Heart left ventricle (tissue), 16 donors: ENCODE results near the gene SNRNP48. TPM values are rescaled to one million over a fixed set of nuclear protein-coding genes. Genes with fewer than 3 reads are reported as not detected.

Experiments used
- ATAC-seq, 4 donors: fragments of 200-7000 bp; cut with Tn5 transposase; one replicate each; pipeline ENCODE4 v1.9.1; 2020 to 2022; ENCODE audit warnings: moderate library complexity in 4 of 4, mild to moderate bottlenecking in 3 of 4, moderate number of reproducible peaks in 1 of 4
- DNase-seq, 5 donors: peaks; one replicate each; pipeline ENCODE4 v3.0.0-alpha.2; 2020
- H3K27ac ChIP-seq, 12 donors: fragments of 200-600 bp; sonication (generic) in 4 of 12; one replicate each; pipeline versions ENCODE4 v1.5.0 to v1.8.0; 2016 to 2022; ENCODE audit warnings: mild to moderate bottlenecking in 2 of 12
- H3K27me3 ChIP-seq, 9 donors: fragments of 200-600 bp; sonication (generic) in 2 of 9; one replicate each; pipeline versions ENCODE4 v1.5.1 to v1.8.0; 2016 to 2022; ENCODE audit warnings: mild to moderate bottlenecking in 3 of 9
- H3K36me3 ChIP-seq, 9 donors: fragments of 200-600 bp; sonication (generic) in 2 of 9; one replicate each; pipeline versions ENCODE4 v1.5.0 to v1.8.0; 2018 to 2022; ENCODE audit warnings: mild to moderate bottlenecking in 2 of 9
- H3K4me1 ChIP-seq, 12 donors: fragments of 200-600 bp; sonication (generic) in 4 of 12; one replicate each; pipeline versions ENCODE4 v1.5.0 to v1.8.0; 2016 to 2022; ENCODE audit warnings: mild to moderate bottlenecking in 3 of 12
- H3K4me3 ChIP-seq, 12 donors: fragments of 200-600 bp; sonication (generic) in 4 of 12; one replicate each; pipeline versions ENCODE4 v1.5.0 to v1.8.0; 2017 to 2022; ENCODE audit warnings: mild to moderate bottlenecking in 9 of 12, moderate library complexity in 4 of 12
- H3K9me3 ChIP-seq, 12 donors: fragments of 200-600 bp; sonication (generic) in 4 of 12; one replicate each; pipeline versions ENCODE4 v1.5.0 to v1.8.0; 2016 to 2022; ENCODE audit warnings: mild to moderate bottlenecking in 1 of 12
- POLR2A ChIP-seq, 2 donors: fragments of 450-650 bp; IDR thresholded peaks; one replicate each; pipeline ENCODE4 v1.6.1; 2017; ENCODE audit warnings: antibody characterized with exemption in 2 of 2, mild to moderate bottlenecking in 2 of 2, moderate library complexity in 2 of 2
- WGBS, 4 donors: extraction: QIAGEN DNeasy Blood & Tissue Kit in 2 of 4; methylation state at CpG; one replicate each; pipeline versions ENCODE4 v1.1.5 to v1.1.7; 2013 to 2018; 5-methylcytosine and 5-hydroxymethylcytosine counted together
- intact Hi-C, 10 donors: fragments of 100-400 bp; cut with DNase I; formaldehyde crosslinking; loops; one replicate each; pipeline versions ENCODE4 v1.11.1 to v1.14.2; 2022
- polyA plus RNA-seq, 2 donors: library from polyadenylated mRNA; stranded (reverse); fragments of 200-250 nt; gene quantifications; one replicate each; pipeline ENCODE4 v1.2.3, GENCODE V29; 2013
- total RNA-seq, 9 donors: library from RNA; depleted of rRNA in 2 of 9; stranded (reverse); fragments of >200 nt in 2 of 9; fragmentation: NEBNext Ultra II Directional in 3 of 9; extraction: Animal tissue kit (Norgen Biotek cat#: 25700) in 3 of 9; gene quantifications; one replicate each; pipeline versions ENCODE4 v1.1.0 to v1.2.4, GENCODE V29; 2016 to 2023
- TF ChIP-seq, protein P1 (sequence below), 12 donors: fragments of 200-600 bp; sonication (generic) in 4 of 12; IDR thresholded peaks; one replicate each; pipeline versions ENCODE4 v1.5.0 to v1.8.0; 2018 to 2022; ENCODE audit warnings: antibody characterized with exemption in 12 of 12, mild to moderate bottlenecking in 5 of 12
- donor health status: ischemic (EF 13 %, LVEDD 7.1; RV severe dilation, severe dysfunction).
- donor health status: healthy with polysubstance abuse.
- donor health status: DM: no; HTN: yes; CAD: no.
- donor health status: DM: no; HTN: no; CAD: no.
- donor health status: ischemic (EF 25% LVEDD 6.9; RV normal size, moderate dysfunction).
- donor health status: ischemic (EF 25% LVEDD 5.7; RV mildly dilated, moderate dysfunction).
- donor health status: healthy.
- donor health status: DM: yes; HTN: yes; CAD: no.
- donor health status: ischemic (EF 35%, LVEDD 5.7; RV mildly dilated, moderate dysfunction).
- donor health status: nonischemic (EF 11% LVEDD 7.7; RV severe dilation, severe dysfunction).
- donor health status: DM: yes; HTN: yes; CAD: no.
- donor health status: PGD.
- donor health status: ischemic (EF 29% LVEDD 5.4; RV normal size, mild dysfunction).
- donor health status: nonischemic (EF 23%, LVEDD 6.1; RV moderate dilation, normal function).

SNRNP48 gene
- total and polyA plus RNA-seq, 11 donors: 8.2 to 25.8 (median 13.3) TPM

- Histone ChIP-seq H3K9me3 (no peaks in the 10 kb centered on the region), H3K4me1 (no peaks in the 10 kb centered on the region), H3K27me3 (peaks cover 0 to under 1% (median 0%) of the 10 kb centered on the region in 9 donors), H3K27ac (no peak overlapping the region), H3K36me3 (no peaks in the 10 kb centered on the region), H3K4me3 (no peak overlapping the region)
- intact Hi-C loops: no loop called here
- WGBS, 4 donors: 76 to 88% (median 84%) methylated on average over 12 of the region's 12 CpGs
- no peak for DNase-seq
- no peak for ATAC-seq
- TF ChIP-seq, protein P1, sequence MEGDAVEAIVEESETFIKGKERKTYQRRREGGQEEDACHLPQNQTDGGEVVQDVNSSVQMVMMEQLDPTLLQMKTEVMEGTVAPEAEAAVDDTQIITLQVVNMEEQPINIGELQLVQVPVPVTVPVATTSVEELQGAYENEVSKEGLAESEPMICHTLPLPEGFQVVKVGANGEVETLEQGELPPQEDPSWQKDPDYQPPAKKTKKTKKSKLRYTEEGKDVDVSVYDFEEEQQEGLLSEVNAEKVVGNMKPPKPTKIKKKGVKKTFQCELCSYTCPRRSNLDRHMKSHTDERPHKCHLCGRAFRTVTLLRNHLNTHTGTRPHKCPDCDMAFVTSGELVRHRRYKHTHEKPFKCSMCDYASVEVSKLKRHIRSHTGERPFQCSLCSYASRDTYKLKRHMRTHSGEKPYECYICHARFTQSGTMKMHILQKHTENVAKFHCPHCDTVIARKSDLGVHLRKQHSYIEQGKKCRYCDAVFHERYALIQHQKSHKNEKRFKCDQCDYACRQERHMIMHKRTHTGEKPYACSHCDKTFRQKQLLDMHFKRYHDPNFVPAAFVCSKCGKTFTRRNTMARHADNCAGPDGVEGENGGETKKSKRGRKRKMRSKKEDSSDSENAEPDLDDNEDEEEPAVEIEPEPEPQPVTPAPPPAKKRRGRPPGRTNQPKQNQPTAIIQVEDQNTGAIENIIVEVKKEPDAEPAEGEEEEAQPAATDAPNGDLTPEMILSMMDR (IDR thresholded peaks at IDR 0.05): no peak
- no peak for TF ChIP-seq POLR2A (IDR thresholded peaks at IDR 0.05)
Observed at GRCh38 chr6:7640607-7641577, 50.9 kb downstream of the SNRNP48 start.

- DNase-seq: no peak
- intact Hi-C loops: no loop called here
- H3K4me1 ChIP-seq: no peaks in the 10 kb centered on the region
Observed at GRCh38 chr6:7642791-7643190, 52.8 kb downstream of the SNRNP48 start.

DNA sequence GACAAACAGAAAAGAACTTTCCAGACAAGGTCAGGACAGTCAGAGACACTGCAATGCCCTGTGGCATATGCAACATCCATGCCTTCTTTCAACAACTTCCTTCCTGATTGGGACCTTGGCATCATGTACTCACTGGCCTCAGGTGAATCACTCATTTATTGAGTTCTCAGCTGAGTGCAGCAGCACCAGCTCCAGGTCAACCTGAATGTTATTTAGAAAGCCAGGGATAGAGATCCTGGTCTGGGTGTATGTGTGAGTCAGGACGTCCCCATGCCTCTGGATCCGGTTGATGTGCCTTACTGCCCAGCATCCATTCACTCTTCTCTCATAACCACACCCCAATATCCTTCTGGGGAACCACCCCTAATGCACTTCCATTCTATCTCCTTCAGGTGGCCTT is 54.4 kb downstream of the SNRNP48 start:
- no peaks in the 10 kb centered on the region for H3K9me3 ChIP-seq
- DNase-seq: no peak
- H3K4me3 ChIP-seq: no peak overlapping the region
- no peaks in the 10 kb centered on the region for H3K36me3 ChIP-seq
- no peak for ATAC-seq
- 81 to 95% (median 87%) methylated on average over 2 of the region's 2 CpGs for WGBS, 4 donors
- no peak overlapping the region for H3K27ac ChIP-seq
- no peaks in the 10 kb centered on the region for H3K4me1 ChIP-seq
- TF ChIP-seq, protein P1 (IDR thresholded peaks at IDR 0.05): no peak
- intact Hi-C loops: no loop called here
- no peaks in the 10 kb centered on the region for H3K27me3 ChIP-seq

More at GRCh38 chr6:7642791-7643190, 52.8 kb downstream of the SNRNP48 start:
- WGBS, 4 donors: 83 to 90% (median 87%) methylated on average over 4 of the region's 4 CpGs
- Histone ChIP-seq H3K36me3 (no peaks in the 10 kb centered on the region), H3K9me3 (no peaks in the 10 kb centered on the region), H3K4me3 (no peak overlapping the region), H3K27ac (no peak overlapping the region), H3K27me3 (no peaks in the 10 kb centered on the region)
- no peak for ATAC-seq
- TF ChIP-seq, protein P1 (IDR thresholded peaks at IDR 0.05): no peak
- no peak for TF ChIP-seq POLR2A (IDR thresholded peaks at IDR 0.05)

DNA sequence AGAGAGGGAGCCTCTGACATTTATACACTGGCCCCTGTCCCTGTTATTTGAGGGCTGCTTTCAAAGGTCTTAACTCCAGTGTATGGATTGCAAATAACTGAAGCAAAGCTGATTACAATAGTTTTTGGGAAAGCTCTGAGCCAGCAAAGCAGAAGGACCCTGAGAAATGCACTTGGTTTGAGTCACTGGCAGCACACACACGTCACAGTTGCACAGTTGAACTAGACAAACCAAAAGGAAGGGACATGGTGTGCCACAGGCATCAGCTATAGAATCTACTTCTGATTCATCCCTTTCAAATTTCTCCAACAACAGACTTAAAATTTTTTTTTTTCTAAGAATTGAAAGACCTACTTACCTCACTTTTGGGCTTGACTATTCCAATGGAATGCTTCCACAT is 56.4 kb downstream of the SNRNP48 start:
- intact Hi-C loops: no loop called here
- 72 to 86% (median 77%) methylated on average over 1 of the region's 1 CpG for WGBS, 4 donors
- Histone ChIP-seq H3K27me3 (no peaks in the 10 kb centered on the region), H3K4me3 (no peak overlapping the region), H3K4me1 (no peaks in the 10 kb centered on the region), H3K27ac (no peak overlapping the region), H3K9me3 (no peaks in the 10 kb centered on the region), H3K36me3 (no peaks in the 10 kb centered on the region)
- TF ChIP-seq POLR2A (IDR thresholded peaks at IDR 0.05): no peak
- TF ChIP-seq, protein P1 (IDR thresholded peaks at IDR 0.05): no peak
- DNase-seq (no peak), ATAC-seq (no peak)
